GM23248 (cell line): ENCODE measurements around the gene ZNRF1. TPM values are rescaled to one million over a fixed set of nuclear protein-coding genes. Genes with fewer than 3 reads are reported as not detected.

Experiments
- DNase-seq: peaks from one replicate; pipeline ENCODE4 v3.0.0-alpha.2; 2015
- H2AFZ ChIP-seq: fragments of 200-600 bp; sonication (generic); 2 replicates; pipeline ENCODE4 v1.6.1; 2016; ENCODE audit warnings: antibody characterized with exemption
- H3F3A ChIP-seq: fragments of 200-600 bp; sonication (generic); 2 replicates; pipeline ENCODE4 v1.6.1; 2016; ENCODE audit warnings: mild to moderate bottlenecking, antibody characterized with exemption, mixed run types; ENCODE audit not compliant: insufficient read depth
- H3K27ac ChIP-seq: fragments of 200-600 bp; sonication (generic); 2 replicates; pipeline ENCODE4 v1.5.1; 2016; ENCODE audit warnings: mild to moderate bottlenecking
- H3K27me3 ChIP-seq: fragments of 200-600 bp; sonication (generic); replicated peaks from 2 replicates; pipeline ENCODE4 v1.6.1; 2016; ENCODE audit warnings: mild to moderate bottlenecking; ENCODE audit not compliant: insufficient read depth
- H3K36me3 ChIP-seq: fragments of 200-600 bp; sonication (generic); 2 replicates; pipeline ENCODE4 v1.6.1; 2016; ENCODE audit warnings: low read depth, mild to moderate bottlenecking
- H3K4me1 ChIP-seq: fragments of 200-600 bp; sonication (generic); 2 replicates; pipeline ENCODE4 v1.6.1; 2016; ENCODE audit warnings: mild to moderate bottlenecking; ENCODE audit not compliant: insufficient read depth
- H3K4me2 ChIP-seq: fragments of 200-600 bp; sonication (generic); one replicate; pipeline ENCODE4 v1.6.1; 2016; ENCODE audit warnings: mild to moderate bottlenecking; ENCODE audit not compliant: unreplicated experiment
- H3K4me3 ChIP-seq: fragments of 200-600 bp; sonication (generic); 2 replicates; pipeline ENCODE4 v1.5.1; 2016; ENCODE audit warnings: mild to moderate bottlenecking
- H3K79me2 ChIP-seq: fragments of 200-600 bp; sonication (generic); 2 replicates; pipeline ENCODE4 v1.6.1; 2016; ENCODE audit warnings: mild to moderate bottlenecking; ENCODE audit not compliant: insufficient read depth
- H3K9ac ChIP-seq: fragments of 200-600 bp; sonication (generic); 2 replicates; pipeline ENCODE4 v1.6.1; 2016; ENCODE audit warnings: mild to moderate bottlenecking
- H3K9me2 ChIP-seq: fragments of 200-600 bp; sonication (generic); 2 replicates; pipeline ENCODE4 v1.6.1; 2016; ENCODE audit warnings: mixed run types, mild to moderate bottlenecking, moderate library complexity; ENCODE audit not compliant: insufficient read depth
- H3K9me3 ChIP-seq: fragments of 200-600 bp; sonication (generic); one replicate; pipeline ENCODE4 v1.6.1; 2017; ENCODE audit warnings: low read depth
- H4K20me1 ChIP-seq: fragments of 200-600 bp; sonication (generic); 2 replicates; pipeline ENCODE4 v1.6.0; 2016; ENCODE audit not compliant: insufficient read depth
- EZH2 ChIP-seq: fragments of 200-600 bp; sonication (generic); IDR thresholded peaks from 2 replicates; pipeline ENCODE4 v1.6.1; 2018; ENCODE audit warnings: antibody characterized with exemption, mild to moderate bottlenecking; ENCODE audit not compliant: insufficient read depth, poor library complexity, severe bottlenecking
- EZH2phosphoT487 ChIP-seq: fragments of 200-600 bp; sonication (generic); IDR thresholded peaks from 2 replicates; pipeline ENCODE4 v1.6.1; 2018; ENCODE audit warnings: antibody characterized with exemption, moderate library complexity, mild to moderate bottlenecking, low read depth; ENCODE audit not compliant: insufficient read depth
- whole genome bisulfite sequencing, 2 experiments: methylation state at CpG; one replicate each; pipeline ENCODE4 v1.1.6; 2015 to 2017; ENCODE audit warnings: low lambda C conversion rate in 2 of 2, low coverage in 1 of 2; ENCODE audit errors: missing lambda C conversion rate in 2 of 2; 5-methylcytosine and 5-hydroxymethylcytosine counted together
- in situ Hi-C: fragments of 300-500 bp; cut with MboI; formaldehyde crosslinking; loops from 2 replicates; pipeline ENCODE4 v1.15.0; 2020
- polyA plus RNA-seq: library from polyadenylated mRNA; unstranded; fragments of >200 nt; fragmentation: Nextera tagmentation; extraction: Ambion mirVana; gene quantifications from 2 replicates; pipeline ENCODE4 v1.2.1, GENCODE V29; 2016
- total RNA-seq: library from RNA; depleted of rRNA; stranded (reverse); fragments of >200 nt; shearing (Covaris generic); gene quantifications from 2 replicates; pipeline ENCODE4 v1.2.3, GENCODE V29; 2014

Gene ZNRF1
- total and polyA plus RNA-seq, 2 experiments from 2014 or later = 7.1 to 17.2 TPM

DNA sequence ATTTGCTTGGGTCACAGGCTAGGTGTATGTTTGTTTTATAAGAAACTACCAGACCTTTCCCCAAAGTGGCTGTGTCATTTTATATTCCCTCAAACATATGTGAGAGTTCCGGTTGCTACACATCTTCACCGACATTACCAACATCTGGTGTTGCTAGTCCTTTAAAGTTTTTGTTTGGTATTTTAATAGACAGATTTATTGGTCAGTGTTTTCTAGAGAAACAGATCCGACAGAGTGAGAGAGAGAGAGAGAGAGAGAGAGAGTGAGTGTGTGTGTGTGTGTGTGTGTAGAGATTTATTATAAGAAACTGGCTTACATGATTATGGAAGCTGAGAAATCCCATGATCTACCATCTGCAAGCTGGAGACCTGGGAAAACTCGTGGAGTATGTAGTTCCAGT lies 86.7 kb downstream of the ZNRF1 start:
- Histone ChIP-seq H4K20me1 (no peaks in the 10 kb centered on the region), H3K27me3 (no peaks in the 10 kb centered on the region), H3F3A (0 out of 2 replicates have a peak, but pooled peaks cover 6% of the 10 kb centered on the region), H3K9me2 (0 out of 2 replicates have a peak, but pooled peaks cover 4% of the 10 kb centered on the region), H3K27ac (no peak overlapping the region), H3K9me3 (no peaks in the 10 kb centered on the region), H3K79me2 (peaks cover 85% of the 10 kb centered on the region), H3K4me3 (no peak overlapping the region), H2AFZ (no peak overlapping the region), H3K4me1 (peaks cover 22% of the 10 kb centered on the region; the same call in 1 of the 2 replicates), H3K36me3 (no peaks in the 10 kb centered on the region), H3K9ac (no peak overlapping the region), H3K4me2 (no peak overlapping the region)
- DNase-seq = no peak
- in situ Hi-C loops = no loop called here
- no peak for TF ChIP-seq EZH2
- TF ChIP-seq EZH2phosphoT487 = no peak
- WGBS, 2 experiments = 72 to 82% methylated on average over 4 of the region's 4 CpGs

- WGBS, 2 experiments = 78 to 100% methylated on average over 1 of the region's 1 CpG
- H3K4me1 ChIP-seq = peaks cover 20% of the 10 kb centered on the region; the same call in 1 of the 2 replicates
- H3K36me3 ChIP-seq = no peaks in the 10 kb centered on the region
- no peaks in the 10 kb centered on the region for H4K20me1 ChIP-seq
- no peak overlapping the region for H2AFZ ChIP-seq
- H3K4me3 ChIP-seq = no peak overlapping the region
- H3K4me2 ChIP-seq = no peak overlapping the region
- 0 out of 2 replicates have a peak, but pooled peaks cover 4% of the 10 kb centered on the region for H3K9me2 ChIP-seq
- H3K27ac ChIP-seq = no peak overlapping the region
- peak; percentile 54 for DNase-seq
- H3K27me3 ChIP-seq = no peaks in the 10 kb centered on the region
- peaks cover 89% of the 10 kb centered on the region for H3K79me2 ChIP-seq
- 0 out of 2 replicates have a peak, but pooled peaks cover 6% of the 10 kb centered on the region for H3F3A ChIP-seq
- in situ Hi-C loops = no loop called here
- TF ChIP-seq EZH2 = no peak
- TF ChIP-seq EZH2phosphoT487 = no peak
- no peaks in the 10 kb centered on the region for H3K9me3 ChIP-seq
- H3K9ac ChIP-seq = no peak overlapping the region
Observed at GRCh38 chr16:75086281-75086680, 87.5 kb downstream of the ZNRF1 start.

- no peak overlapping the region for H3K9ac ChIP-seq
- no peaks in the 10 kb centered on the region for H3K9me3 ChIP-seq
- H3K9me2 ChIP-seq = 0 out of 2 replicates have a peak, but pooled peaks cover 4% of the 10 kb centered on the region
- peak overlapping the region; percentile 26; the same call in 1 of the 2 replicates for H3K4me3 ChIP-seq
- no peak overlapping the region for H2AFZ ChIP-seq
- H3K4me2 ChIP-seq = no peak overlapping the region
- no peaks in the 10 kb centered on the region for H3K36me3 ChIP-seq
- H3K79me2 ChIP-seq = peaks cover 87% of the 10 kb centered on the region
- no peak overlapping the region for H3K27ac ChIP-seq
- TF ChIP-seq EZH2phosphoT487 (no peak), EZH2 (no peak)
- in situ Hi-C loops = no loop called here
- 0 out of 2 replicates have a peak, but pooled peaks cover 6% of the 10 kb centered on the region for H3F3A ChIP-seq
- DNase-seq = no peak
- no peaks in the 10 kb centered on the region for H3K27me3 ChIP-seq
- H4K20me1 ChIP-seq = no peaks in the 10 kb centered on the region
- H3K4me1 ChIP-seq = peaks cover 26% of the 10 kb centered on the region
- 94 to 96% methylated on average over 9 to 10 of the region's 10 CpGs for WGBS, 2 experiments
Observed at GRCh38 chr16:75086688-75087374, 88.0 kb downstream of the ZNRF1 start.

- Histone ChIP-seq H3F3A (0 out of 2 replicates have a peak, but pooled peaks cover 6% of the 10 kb centered on the region), H2AFZ (peak overlapping the region; percentile 55; the same call in 1 of the 2 replicates), H3K9me3 (no peaks in the 10 kb centered on the region), H3K4me3 (peak overlapping the region; percentile 26), H3K9me2 (0 out of 2 replicates have a peak, but pooled peaks cover 4% of the 10 kb centered on the region), H3K9ac (no peak overlapping the region), H3K36me3 (no peaks in the 10 kb centered on the region), H3K4me2 (peak overlapping the region; percentile 51), H4K20me1 (no peaks in the 10 kb centered on the region), H3K4me1 (peaks cover 27% of the 10 kb centered on the region), H3K27ac (no peak overlapping the region), H3K79me2 (peaks cover 80% of the 10 kb centered on the region), H3K27me3 (no peaks in the 10 kb centered on the region)
- 17 to 20% methylated on average over 10 of the region's 10 CpGs for WGBS, 2 experiments
- TF ChIP-seq EZH2phosphoT487 = no peak
- TF ChIP-seq EZH2 = no peak
- DNase-seq = peak; percentile 44
- in situ Hi-C loops = no loop called here
Observed at GRCh38 chr16:75087375-75087979, 88.7 kb downstream of the ZNRF1 start.
